Measurements from ENCODE around the gene VAT1L. TPM values are rescaled to one million over a fixed set of nuclear protein-coding genes. Genes with fewer than 3 reads are reported as not detected.
A peak's percentile ranks its signal among the peaks of the same experiment; 100 is the strongest.

VAT1L gene
- total and polyA plus RNA-seq, 2 donors (not counting 3 experiments of a cell fraction or from before 2014, with no cell fraction given): 0.46 to 1.5 TPM

DNA sequence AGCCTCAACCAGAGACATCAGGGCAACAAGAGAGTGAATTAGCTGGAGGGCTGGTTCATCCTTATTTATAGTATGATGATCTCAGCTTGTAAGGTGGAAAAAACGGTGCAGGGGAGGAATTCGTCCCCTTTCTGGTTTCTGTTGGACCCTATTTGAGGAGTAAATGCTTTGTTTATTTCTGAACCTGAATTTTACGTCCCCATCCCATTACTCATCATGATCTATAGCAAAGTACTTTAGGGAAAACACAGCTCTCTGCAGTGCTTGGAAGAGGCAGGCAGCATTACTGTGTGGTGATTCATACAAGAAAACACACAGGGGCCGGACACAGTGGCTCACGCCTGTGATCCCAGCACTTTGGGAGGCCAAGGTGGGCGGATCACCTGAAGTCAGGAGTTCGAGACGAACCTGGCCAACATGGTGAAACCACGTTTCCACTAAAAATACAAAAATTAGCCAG lies 8.0 kb upstream of the VAT1L start:
- H4K20me1 ChIP-seq (replicated peaks; ENCODE audit: control insufficient read depth, extremely low read depth, insufficient read depth, low read length): no peaks in the 10 kb centered on the region
- H3K4me2 ChIP-seq (ENCODE audit: insufficient read depth, low read length): no peak overlapping the region
- intact Hi-C loops (cut with micrococcal nuclease): no loop called here
- ChIA-PET POLR2A (no interaction called here), CTCF (interaction anchor here (0.6 to 2.0 kb wide), 8 partner anchors 9 to 418 kb away, joined by 3 to 6 read pairs (median 4); no protein-coding TSS in a partner anchor)
- no peaks in the 10 kb centered on the region for H3K79me2 ChIP-seq (ENCODE audit: control insufficient read depth, insufficient read depth, low read length)
- DNase-seq (ENCODE audit: low read depth, low spot score) (peak; percentile 57), FAIRE-seq (no peak)
- peak overlapping the region; percentile 28 for H3K27ac ChIP-seq (ENCODE audit: insufficient read depth, low read depth, low read length)
- H3K9me1 ChIP-seq (replicated peaks; ENCODE audit: control insufficient read depth, extremely low read depth, insufficient read depth, low read length): no peaks in the 10 kb centered on the region
- peaks cover 3% of the 10 kb centered on the region for H3K4me1 ChIP-seq (ENCODE audit: control insufficient read depth, extremely low read depth, insufficient read depth, low read length)
- peak; percentile 48 for TF ChIP-seq JUN (IDR thresholded peaks at IDR 0.05; ENCODE audit: borderline replicate concordance, insufficient read depth, insufficient read length, low read depth)
- TF ChIP-seq, protein P1, sequence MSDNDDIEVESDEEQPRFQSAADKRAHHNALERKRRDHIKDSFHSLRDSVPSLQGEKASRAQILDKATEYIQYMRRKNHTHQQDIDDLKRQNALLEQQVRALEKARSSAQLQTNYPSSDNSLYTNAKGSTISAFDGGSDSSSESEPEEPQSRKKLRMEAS (IDR thresholded peaks at IDR 0.05; ENCODE audit: insufficient read depth, insufficient read length): no peak
- peak; percentile 58 for TF ChIP-seq FOS (IDR thresholded peaks at IDR 0.05; ENCODE audit: borderline replicate concordance, insufficient read depth, low read length)
- no peak for TF ChIP-seq EZH2 (IDR thresholded peaks at IDR 0.05; ENCODE audit: borderline replicate concordance, low read depth, low read length, severe bottlenecking)
- no peak for TF ChIP-seq MYC (IDR thresholded peaks at IDR 0.05; ENCODE audit: low read depth, low read length)
- H3K36me3 ChIP-seq (ENCODE audit: control insufficient read depth in 2 of 2, extremely low read depth in 1 of 2, insufficient read depth in 2 of 2, low read length in 2 of 2): no peaks in the 10 kb centered on the region
- no peaks in the 10 kb centered on the region for H3K27me3 ChIP-seq (ENCODE audit: control insufficient read depth in 2 of 2, insufficient read depth in 2 of 2, low read length in 2 of 2)
- no peaks in the 10 kb centered on the region for H3K9me3 ChIP-seq (replicated peaks; ENCODE audit: control insufficient read depth, insufficient read depth, low read length)
- H3K4me3 ChIP-seq (replicated peaks in 1 of 3; ENCODE audit: insufficient read depth in 1 of 3, low read depth in 1 of 3, low read length in 3 of 3): no peak overlapping the region
- dilution Hi-C loops (cut with MboI; ENCODE audit: extremely low pct_ligation_motif_present, low sequenced_read_pairs): no loop called here
- H3K9ac ChIP-seq (replicated peaks; ENCODE audit: extremely low read depth, insufficient read depth, low read length): no peak overlapping the region
- no peak overlapping the region for H2AFZ ChIP-seq (ENCODE audit: low read depth, low read length)
- no TSS peak for BruUV-seq (replicated peaks)

DNA sequence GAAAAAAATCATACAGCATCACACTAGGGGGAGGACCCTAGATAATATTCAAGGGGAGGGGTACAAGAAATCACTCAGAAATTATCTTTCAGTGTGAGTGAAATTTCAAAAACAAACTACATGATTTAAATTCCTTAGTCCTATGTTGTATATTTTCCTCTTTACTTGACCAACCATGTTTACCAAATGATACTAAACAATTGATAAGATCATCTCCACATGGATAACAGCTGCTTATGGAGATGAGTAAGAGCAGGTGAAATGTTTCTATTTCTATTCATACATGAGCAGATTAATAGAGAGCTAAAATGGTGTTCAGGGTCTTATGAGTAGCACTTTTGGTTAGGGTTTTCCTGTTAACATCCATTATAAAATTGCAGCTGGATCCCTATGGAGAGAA lies 7.3 kb upstream of the VAT1L start:
- H3K27ac ChIP-seq (ENCODE audit: insufficient read depth, low read depth, low read length): no peak overlapping the region
- CTCF ChIA-PET: interaction anchor here (0.6 to 2.0 kb wide), 9 partner anchors 9 to 190 kb away, joined by 3 to 6 read pairs (median 4); no protein-coding TSS in a partner anchor
- POLR2A ChIA-PET: no interaction called here
- no peak overlapping the region for H3K4me3 ChIP-seq (replicated peaks in 1 of 3; ENCODE audit: insufficient read depth in 1 of 3, low read depth in 1 of 3, low read length in 3 of 3)
- H3K9ac ChIP-seq (replicated peaks; ENCODE audit: extremely low read depth, insufficient read depth, low read length): no peak overlapping the region
- H3K79me2 ChIP-seq (ENCODE audit: control insufficient read depth, insufficient read depth, low read length): no peaks in the 10 kb centered on the region
- peaks cover 0 to 2% of the 10 kb centered on the region in 2 experiments for H3K27me3 ChIP-seq (ENCODE audit: control insufficient read depth in 2 of 2, insufficient read depth in 2 of 2, low read length in 2 of 2)
- H3K9me1 ChIP-seq (replicated peaks; ENCODE audit: control insufficient read depth, extremely low read depth, insufficient read depth, low read length): no peaks in the 10 kb centered on the region
- H2AFZ ChIP-seq (ENCODE audit: low read depth, low read length): no peak overlapping the region
- H4K20me1 ChIP-seq (replicated peaks; ENCODE audit: control insufficient read depth, extremely low read depth, insufficient read depth, low read length): no peaks in the 10 kb centered on the region
- no peak for TF ChIP-seq GATA2 (IDR thresholded peaks at IDR 0.05; ENCODE audit: insufficient read depth, insufficient read length, low read depth, low read length)
- TF ChIP-seq POLR2AphosphoS5 (IDR thresholded peaks at IDR 0.05; ENCODE audit: insufficient read depth, low read depth, low read length): no peak
- TF ChIP-seq FOS (IDR thresholded peaks at IDR 0.05; ENCODE audit: borderline replicate concordance, insufficient read depth, low read length): no peak
- TF ChIP-seq, protein P2, sequence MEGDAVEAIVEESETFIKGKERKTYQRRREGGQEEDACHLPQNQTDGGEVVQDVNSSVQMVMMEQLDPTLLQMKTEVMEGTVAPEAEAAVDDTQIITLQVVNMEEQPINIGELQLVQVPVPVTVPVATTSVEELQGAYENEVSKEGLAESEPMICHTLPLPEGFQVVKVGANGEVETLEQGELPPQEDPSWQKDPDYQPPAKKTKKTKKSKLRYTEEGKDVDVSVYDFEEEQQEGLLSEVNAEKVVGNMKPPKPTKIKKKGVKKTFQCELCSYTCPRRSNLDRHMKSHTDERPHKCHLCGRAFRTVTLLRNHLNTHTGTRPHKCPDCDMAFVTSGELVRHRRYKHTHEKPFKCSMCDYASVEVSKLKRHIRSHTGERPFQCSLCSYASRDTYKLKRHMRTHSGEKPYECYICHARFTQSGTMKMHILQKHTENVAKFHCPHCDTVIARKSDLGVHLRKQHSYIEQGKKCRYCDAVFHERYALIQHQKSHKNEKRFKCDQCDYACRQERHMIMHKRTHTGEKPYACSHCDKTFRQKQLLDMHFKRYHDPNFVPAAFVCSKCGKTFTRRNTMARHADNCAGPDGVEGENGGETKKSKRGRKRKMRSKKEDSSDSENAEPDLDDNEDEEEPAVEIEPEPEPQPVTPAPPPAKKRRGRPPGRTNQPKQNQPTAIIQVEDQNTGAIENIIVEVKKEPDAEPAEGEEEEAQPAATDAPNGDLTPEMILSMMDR (IDR thresholded peaks at IDR 0.05; ENCODE audit: extremely low read depth in 1 of 2, insufficient read depth in 1 of 2, low read depth in 1 of 2, low read length in 2 of 2): no peak
- TF ChIP-seq JUN (IDR thresholded peaks at IDR 0.05; ENCODE audit: borderline replicate concordance, insufficient read depth, insufficient read length, low read depth): no peak
- no peak for TF ChIP-seq EZH2 (IDR thresholded peaks at IDR 0.05; ENCODE audit: borderline replicate concordance, low read depth, low read length, severe bottlenecking)
- no peak for TF ChIP-seq POLR2A (IDR thresholded peaks at IDR 0.05; ENCODE audit: low read depth, low read length)
- TF ChIP-seq, protein P1 (IDR thresholded peaks at IDR 0.05; ENCODE audit: insufficient read depth, insufficient read length): no peak
- TF ChIP-seq MYC (IDR thresholded peaks at IDR 0.05; ENCODE audit: low read depth, low read length): no peak
- no peaks in the 10 kb centered on the region for H3K36me3 ChIP-seq (ENCODE audit: control insufficient read depth in 2 of 2, extremely low read depth in 1 of 2, insufficient read depth in 2 of 2, low read length in 2 of 2)
- no TSS peak for BruUV-seq (replicated peaks)
- dilution Hi-C loops (cut with MboI; ENCODE audit: extremely low pct_ligation_motif_present, low sequenced_read_pairs): no loop called here
- no peak for DNase-seq (ENCODE audit: low read depth, low spot score)
- peaks cover 3% of the 10 kb centered on the region for H3K4me1 ChIP-seq (ENCODE audit: control insufficient read depth, extremely low read depth, insufficient read depth, low read length)
- H3K9me3 ChIP-seq (replicated peaks; ENCODE audit: control insufficient read depth, insufficient read depth, low read length): no peaks in the 10 kb centered on the region
- intact Hi-C loops (cut with micrococcal nuclease): no loop called here
- no peak overlapping the region for H3K4me2 ChIP-seq (ENCODE audit: insufficient read depth, low read length)
- FAIRE-seq: no peak
